NCI-H82 treated with DMSO at 0.1 percent for 48 hours (cell line): ENCODE data around the gene TRIP13.
"Not testable (repeated sequence)": the region's sequence is repeated elsewhere in the genome, so short reads cannot be mapped to it uniquely, and the experiment has no call there.

Source experiments
- DNase-seq: peaks from one replicate; lab custom pipeline; 2025; ENCODE audit not compliant: unreplicated experiment; lab: John Stamatoyannopoulos, UW

Gene TRIP13

DNA sequence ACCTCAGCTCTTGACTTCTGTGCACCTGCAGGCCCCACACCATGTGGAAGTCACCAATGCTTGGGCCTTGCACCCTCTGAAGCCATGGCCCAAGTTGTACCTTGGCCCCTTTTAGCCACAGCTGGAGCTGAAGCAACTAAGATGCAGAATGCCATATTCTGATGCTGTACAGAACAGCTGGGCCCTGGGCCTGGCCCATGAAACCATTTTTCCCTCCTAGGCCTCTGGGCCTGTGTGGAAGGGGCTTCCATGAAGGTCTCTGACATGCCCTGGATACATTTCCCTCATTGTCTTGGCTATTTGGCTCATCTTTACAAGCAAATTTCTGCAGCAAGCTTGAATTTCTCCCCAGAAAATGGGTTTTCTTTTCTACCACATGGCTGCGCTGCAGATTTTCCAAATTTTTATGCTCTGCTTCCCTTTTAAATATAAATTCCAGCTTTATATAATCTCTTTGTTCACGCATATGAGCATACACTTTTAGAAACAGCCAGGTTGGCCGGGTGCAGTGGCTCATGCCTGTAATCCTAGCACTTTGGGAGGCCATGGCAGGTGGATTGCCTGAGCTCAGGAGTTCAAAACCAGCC, 41.8 kb downstream of the TRIP13 start:
- not testable (repeated sequence) for DNase-seq

GRCh38 chr5:935510-936084, 42.9 kb downstream of the TRIP13 start:
- DNase-seq: no peak

- DNase-seq: no peak
Observed at GRCh38 chr5:936149-937144, 43.8 kb downstream of the TRIP13 start.

GRCh38 chr5:937151-937924, 44.7 kb downstream of the TRIP13 start:
- DNase-seq: no peak

- DNase-seq: no peak
Observed at GRCh38 chr5:939368-939767, 46.7 kb downstream of the TRIP13 start.

DNA sequence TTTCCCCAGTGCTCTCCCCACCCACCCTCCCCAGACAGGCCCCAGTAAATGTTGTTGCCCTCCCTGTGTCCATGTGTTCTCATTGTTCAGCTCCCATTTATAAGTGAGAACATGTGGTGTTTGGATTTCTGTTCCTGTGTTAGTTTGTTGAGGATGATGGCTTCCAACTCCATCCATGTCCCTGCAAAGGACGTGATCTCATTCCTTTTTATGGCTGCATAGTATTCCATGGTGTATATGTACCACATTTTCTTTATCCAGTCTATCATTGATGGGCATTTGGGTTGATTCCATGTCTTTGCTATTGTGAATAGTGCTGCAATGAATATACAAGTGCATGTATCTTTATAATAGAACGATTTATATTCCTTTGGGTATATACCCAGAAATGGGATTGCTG, 48.1 kb downstream of the TRIP13 start:
- DNase-seq: not testable (repeated sequence)

DNA sequence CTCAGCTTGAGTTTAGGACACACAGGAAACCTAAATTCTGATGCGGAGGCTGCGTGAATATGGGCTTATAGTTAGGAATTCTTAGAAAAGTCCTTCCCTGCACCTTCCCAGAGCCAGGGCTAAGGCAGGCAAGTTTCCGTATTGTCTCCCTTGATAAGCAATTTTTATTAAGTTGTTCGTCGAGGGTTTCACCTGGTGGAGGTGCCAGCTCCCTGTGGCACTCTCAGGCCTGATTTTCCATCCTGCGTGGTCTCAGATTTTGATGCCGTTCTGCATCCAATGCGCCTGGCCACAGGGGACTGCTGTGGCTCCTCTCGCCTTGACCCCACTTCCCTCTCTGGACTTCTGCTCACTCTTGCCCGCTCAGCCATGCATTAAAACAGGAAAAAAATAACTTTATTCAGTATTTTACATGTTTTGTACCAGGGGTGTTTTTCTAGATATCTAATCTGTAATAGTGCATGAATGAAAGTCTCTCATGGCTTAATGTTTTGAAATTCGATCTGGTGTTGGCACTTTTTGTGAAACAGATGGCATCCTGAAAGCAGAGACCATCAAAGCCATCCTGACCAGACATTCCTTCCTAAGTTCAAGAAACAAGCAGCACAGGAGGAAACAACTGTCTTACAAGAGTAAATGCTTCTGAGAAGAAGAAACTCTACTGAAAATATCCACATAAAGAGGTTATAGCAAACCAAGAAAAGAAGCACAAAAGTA, 50.7 kb downstream of the TRIP13 start:
- no peak for DNase-seq

DNA sequence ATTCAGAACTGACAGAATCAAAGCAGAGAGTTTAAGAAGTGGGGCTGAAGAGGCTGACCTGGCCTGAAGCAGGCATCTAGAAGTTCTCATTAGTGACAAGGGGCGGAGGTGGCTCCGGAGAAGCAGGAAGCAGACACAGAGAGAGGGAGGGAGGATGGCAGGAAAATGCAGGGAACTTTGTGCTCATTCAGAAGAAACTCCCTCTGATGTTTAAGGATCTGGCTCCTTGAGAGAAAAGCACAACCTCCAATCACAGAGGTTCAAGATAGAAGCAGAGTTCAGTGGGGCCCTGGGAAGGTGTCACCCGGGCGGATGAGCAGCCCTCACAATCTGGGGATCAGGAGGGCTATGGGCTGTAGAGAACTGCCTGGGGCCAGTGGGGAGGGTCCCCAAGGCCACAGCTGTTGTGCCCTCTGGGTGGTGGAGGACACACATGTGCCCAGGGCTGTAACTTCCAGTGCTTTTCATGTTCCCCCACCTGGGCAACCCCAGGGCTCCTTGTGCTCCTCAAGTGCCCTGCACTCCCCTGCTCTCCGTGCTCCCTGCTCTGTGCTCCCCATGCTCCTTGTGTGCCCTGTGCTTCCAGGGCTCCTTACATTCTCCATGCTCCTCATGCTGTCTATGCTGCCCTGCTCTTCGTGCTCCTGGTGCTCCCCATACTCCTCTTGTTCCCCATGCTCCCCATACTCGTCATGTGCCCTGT, 51.4 kb downstream of the TRIP13 start:
- DNase-seq: no peak

- DNase-seq: no peak
Observed at GRCh38 chr5:944621-944927, 51.9 kb downstream of the TRIP13 start.

DNA sequence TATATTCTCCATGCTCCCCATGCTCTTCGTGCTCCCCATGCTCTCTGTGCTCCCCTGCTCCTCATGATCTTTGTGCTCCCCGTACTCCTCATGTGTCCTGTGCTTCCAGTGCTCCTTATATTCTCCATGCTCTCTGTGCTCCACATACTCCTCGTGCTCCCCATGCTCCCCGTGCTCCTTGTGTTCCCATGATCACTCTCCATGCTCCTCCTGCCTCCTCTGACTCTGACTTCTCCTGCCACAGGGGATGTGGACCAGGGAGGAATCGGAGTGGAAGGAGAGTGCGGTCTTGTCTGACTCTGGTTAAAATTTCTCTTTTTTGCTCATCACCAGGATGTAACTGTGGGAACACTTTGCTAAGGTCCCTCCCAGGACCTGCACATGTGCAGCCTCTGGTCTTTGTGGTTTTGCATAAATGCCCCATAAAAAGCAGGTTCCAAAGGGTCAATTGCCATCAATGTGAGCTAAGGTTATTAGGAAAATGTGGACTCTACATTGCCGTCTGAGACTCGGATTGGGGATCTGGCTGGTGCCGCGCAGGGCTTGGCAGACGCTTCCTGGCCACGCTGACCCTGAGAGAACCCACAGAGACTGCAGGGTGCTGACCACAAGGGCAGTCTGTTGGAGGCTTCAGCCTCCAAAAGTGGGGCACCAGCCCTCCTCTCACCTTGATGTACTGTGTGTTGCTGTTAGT, 52.5 kb downstream of the TRIP13 start:
- no peak for DNase-seq

GRCh38 chr5:945691-946551, 53.2 kb downstream of the TRIP13 start:
- DNase-seq: no peak

DNA sequence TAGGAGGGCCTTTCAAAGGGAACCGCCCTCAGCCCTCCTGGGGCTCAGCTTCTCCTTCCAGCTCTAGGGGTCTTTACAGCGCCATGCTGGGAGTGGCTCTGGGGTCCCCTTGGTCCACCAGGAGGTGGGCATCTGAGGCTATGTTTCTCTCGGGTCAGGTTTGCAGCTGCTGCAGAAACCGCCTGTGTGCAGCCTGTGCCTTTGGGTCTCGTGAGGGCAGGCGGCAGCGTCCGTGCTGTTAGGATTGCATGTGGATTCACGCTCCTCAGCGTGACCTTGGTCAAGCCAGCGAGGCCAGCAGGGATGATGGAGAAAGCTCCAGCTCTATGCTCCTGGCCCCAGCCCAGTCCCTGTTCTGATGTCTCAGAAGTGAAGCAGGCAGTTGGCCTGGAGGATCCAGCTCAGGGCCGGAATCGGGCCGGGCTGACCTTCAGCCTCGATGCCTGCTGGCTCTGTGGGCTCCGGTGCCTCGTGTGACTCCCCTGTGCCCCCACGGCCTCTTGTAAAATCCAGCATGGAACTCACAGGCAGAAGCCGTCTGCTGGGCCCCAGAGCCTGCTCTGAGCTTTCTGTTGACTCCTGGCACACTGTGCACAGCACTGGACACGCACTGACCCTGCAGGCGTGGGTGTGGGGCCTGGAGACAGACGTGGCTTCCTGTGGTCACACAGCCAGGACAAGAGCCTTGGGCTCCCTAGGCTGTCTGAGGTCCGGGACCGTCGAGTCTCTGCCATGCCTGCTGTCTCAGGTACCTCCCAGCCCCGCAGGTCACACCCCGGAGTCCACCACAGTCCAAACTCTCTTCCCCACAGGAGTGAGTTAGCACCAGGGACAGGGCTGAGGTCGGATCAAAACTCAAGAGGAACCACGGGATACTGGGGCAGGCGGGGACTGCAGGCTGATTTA, 54.3 kb downstream of the TRIP13 start:
- no peak for DNase-seq

DNA sequence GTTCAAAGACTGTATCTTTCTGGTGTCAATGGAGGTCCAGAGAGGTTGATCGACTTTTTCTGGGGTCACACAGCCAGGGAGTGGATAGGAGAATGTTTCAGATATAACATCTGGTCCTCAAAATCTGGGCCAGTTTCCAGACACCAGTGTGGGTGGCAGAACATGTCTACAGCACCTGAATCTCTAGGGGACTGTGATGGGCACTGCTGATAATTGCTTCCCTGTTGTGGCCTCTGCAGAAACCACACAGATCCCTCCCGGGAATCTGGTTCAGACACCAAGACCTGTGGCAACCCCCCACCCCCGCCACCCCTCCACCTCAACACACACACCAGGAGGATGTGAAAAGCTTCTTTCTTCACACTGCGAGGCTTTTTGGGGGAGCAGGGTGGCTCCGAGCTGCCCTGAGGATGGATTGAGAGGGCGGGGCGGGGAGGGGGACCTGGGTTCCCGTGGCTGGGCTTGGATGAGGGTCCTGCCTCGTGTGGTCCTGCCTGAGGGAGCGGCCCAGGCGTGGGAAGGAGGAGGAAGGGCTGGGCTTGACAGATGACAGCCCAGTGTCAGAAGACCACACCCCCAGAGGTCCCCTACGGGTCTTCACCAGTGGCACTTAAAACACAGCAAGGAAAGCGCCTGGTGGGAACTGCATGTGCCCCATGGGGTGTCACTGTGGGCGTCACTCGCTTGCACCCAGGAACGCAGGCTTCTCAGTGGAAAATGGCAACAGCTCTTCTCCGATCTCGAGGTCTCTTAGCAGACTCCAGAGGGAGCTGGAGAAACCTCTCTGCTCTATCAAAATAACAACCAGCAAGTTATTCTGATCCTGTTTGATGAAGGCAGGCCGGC, 55.2 kb downstream of the TRIP13 start:
- no peak for DNase-seq

GRCh38 chr5:948472-949274, 56.0 kb downstream of the TRIP13 start:
- DNase-seq: no peak

GRCh38 chr5:949275-949543, 56.5 kb downstream of the TRIP13 start:
- DNase-seq: no peak
